ENCODE measurements around the gene RECQL. TPM values are rescaled to one million over a fixed set of nuclear protein-coding genes. Genes with fewer than 3 reads are reported as not detected.
"Not testable (repeated sequence)": the region's sequence is repeated elsewhere in the genome, so short reads cannot be mapped to it uniquely, and the experiment has no call there.

RECQL gene
- total RNA-seq, 1 donor from 2014 or later, result 50.4 TPM

DNA sequence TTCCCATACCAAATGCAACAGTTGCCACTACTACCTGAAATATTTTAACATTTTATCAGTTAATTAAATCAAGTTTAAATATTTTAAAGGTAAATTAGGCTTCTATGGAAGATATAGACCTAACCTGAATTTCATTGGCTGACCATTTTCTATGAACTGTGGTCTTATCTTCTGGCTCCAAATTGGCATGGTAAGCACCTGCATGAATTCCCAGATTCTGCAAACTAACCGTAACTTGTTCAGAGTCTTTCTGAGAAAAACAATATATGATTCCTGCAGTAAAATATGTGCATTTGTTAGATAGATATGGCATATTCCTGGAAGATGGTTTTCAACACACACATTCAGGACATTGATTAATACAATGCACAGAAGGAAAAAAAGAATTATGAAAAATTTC, 25.9 kb downstream of the RECQL start:
- Histone ChIP-seq H3K4me2 (no peak overlapping the region), H2AFZ (replicated peaks) (no peak overlapping the region), H3K4me1 (no peaks in the 10 kb centered on the region), H3K9me3 (ENCODE audit: low read depth) (no peaks in the 10 kb centered on the region), H3K27me3 (no peaks in the 10 kb centered on the region), H3K79me2 (ENCODE audit: low read depth) (no peaks in the 10 kb centered on the region), H3K27ac (no peak overlapping the region), H3F3A (ENCODE audit: low read depth) (no peaks in the 10 kb centered on the region), H3K9ac (no peak overlapping the region), H4K20me1 (ENCODE audit: low read depth) (no peaks in the 10 kb centered on the region), H3K36me3 (peaks cover 6% of the 10 kb centered on the region), H3K4me3 (no peak overlapping the region)
- DNase-seq (ENCODE audit: low spot score), result no peak
- Mint-ChIP-seq H3K4me1 (no peaks in the 10 kb centered on the region), H3K27me3 (ENCODE audit: insufficient read depth, low read depth) (no peaks in the 10 kb centered on the region), H3K27ac (no peak overlapping the region), H3K36me3 (peaks cover 11% of the 10 kb centered on the region), H3K9me3 (no peaks in the 10 kb centered on the region), H3K4me3 (no peak overlapping the region)
- TF ChIP-seq EZH2phosphoT487 (IDR thresholded peaks at IDR 0.05), result no peak
- TF ChIP-seq EZH2 (IDR thresholded peaks at IDR 0.05), result no peak
- TF ChIP-seq, protein P1, sequence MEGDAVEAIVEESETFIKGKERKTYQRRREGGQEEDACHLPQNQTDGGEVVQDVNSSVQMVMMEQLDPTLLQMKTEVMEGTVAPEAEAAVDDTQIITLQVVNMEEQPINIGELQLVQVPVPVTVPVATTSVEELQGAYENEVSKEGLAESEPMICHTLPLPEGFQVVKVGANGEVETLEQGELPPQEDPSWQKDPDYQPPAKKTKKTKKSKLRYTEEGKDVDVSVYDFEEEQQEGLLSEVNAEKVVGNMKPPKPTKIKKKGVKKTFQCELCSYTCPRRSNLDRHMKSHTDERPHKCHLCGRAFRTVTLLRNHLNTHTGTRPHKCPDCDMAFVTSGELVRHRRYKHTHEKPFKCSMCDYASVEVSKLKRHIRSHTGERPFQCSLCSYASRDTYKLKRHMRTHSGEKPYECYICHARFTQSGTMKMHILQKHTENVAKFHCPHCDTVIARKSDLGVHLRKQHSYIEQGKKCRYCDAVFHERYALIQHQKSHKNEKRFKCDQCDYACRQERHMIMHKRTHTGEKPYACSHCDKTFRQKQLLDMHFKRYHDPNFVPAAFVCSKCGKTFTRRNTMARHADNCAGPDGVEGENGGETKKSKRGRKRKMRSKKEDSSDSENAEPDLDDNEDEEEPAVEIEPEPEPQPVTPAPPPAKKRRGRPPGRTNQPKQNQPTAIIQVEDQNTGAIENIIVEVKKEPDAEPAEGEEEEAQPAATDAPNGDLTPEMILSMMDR (IDR thresholded peaks at IDR 0.05), result no peak

DNA sequence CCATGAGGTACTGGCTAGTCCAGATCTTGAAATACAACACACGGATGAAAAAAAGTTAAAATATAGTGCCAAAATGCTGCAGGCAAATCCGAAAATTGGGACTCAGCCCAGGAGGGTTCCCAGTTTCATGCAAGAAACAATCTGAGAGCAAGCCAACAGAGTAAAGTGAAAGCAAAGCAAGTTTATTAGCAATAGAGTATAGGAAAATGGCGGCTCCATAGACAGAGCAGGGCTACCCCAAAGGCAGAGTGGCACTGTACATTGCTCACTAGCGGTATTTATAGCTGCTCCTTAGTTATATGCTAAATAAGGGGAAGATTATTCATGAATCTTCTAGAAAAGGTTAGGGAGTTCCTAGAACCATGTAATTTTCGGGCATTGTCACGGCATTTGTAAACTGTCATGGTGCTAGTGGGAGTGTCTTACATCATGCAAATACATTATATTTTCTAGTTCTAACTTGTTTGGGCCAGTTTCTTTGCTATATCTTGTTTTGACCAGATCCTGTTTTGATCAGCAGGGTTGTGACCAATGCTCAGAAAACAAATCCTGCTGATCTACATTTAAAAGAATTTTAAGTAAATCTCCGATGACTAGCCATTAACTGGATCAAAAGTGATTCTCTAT, 29.1 kb downstream of the RECQL start:
- H3K4me3 Mint-ChIP-seq, result no peak overlapping the region
- Histone ChIP-seq H2AFZ (replicated peaks) (no peak overlapping the region), H3K4me3 (no peak overlapping the region), H3K27ac (no peak overlapping the region), H3K79me2 (ENCODE audit: low read depth) (no peaks in the 10 kb centered on the region), H3K4me1 (no peaks in the 10 kb centered on the region), H3F3A (ENCODE audit: low read depth) (no peaks in the 10 kb centered on the region), H4K20me1 (ENCODE audit: low read depth) (no peaks in the 10 kb centered on the region), H3K4me2 (no peak overlapping the region), H3K9ac (no peak overlapping the region), H3K36me3 (peaks cover 9% of the 10 kb centered on the region), H3K27me3 (no peaks in the 10 kb centered on the region), H3K9me3 (ENCODE audit: low read depth) (no peaks in the 10 kb centered on the region)
- H3K4me1 Mint-ChIP-seq, result no peaks in the 10 kb centered on the region
- H3K27ac Mint-ChIP-seq, result no peak overlapping the region
- TF ChIP-seq EZH2 (IDR thresholded peaks at IDR 0.05), result no peak
- TF ChIP-seq, protein P1 (IDR thresholded peaks at IDR 0.05), result no peak
- no peak for TF ChIP-seq EZH2phosphoT487 (IDR thresholded peaks at IDR 0.05)
- no peaks in the 10 kb centered on the region for H3K27me3 Mint-ChIP-seq (ENCODE audit: insufficient read depth, low read depth)
- no peaks in the 10 kb centered on the region for H3K9me3 Mint-ChIP-seq
- DNase-seq (ENCODE audit: low spot score), result no peak
- peaks cover 18% of the 10 kb centered on the region for H3K36me3 Mint-ChIP-seq

DNA sequence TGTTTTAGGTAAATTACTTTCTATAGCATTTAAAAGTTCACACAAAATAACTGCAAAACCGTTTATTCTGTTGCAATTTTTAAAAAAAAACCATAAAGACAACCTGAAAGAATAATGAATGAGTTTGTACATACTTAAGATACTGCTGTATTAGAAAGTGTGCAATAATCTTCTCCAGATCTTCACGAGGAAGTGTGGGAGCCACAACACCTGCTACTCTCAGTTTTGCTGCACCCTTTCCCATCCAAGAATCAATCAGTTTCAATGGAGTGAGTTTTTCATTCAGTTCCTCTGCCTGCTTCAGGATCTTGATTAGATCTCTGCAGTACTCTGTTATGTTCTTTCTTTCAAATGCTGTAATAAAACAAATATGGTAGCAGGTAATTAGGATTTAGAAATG, 30.1 kb downstream of the RECQL start:
- H3K4me2 ChIP-seq, result no peak overlapping the region
- Mint-ChIP-seq H3K4me1 (no peaks in the 10 kb centered on the region), H3K27ac (no peak overlapping the region), H3K4me3 (no peak overlapping the region), H3K36me3 (peaks cover 18% of the 10 kb centered on the region), H3K27me3 (ENCODE audit: insufficient read depth, low read depth) (no peaks in the 10 kb centered on the region), H3K9me3 (no peaks in the 10 kb centered on the region)
- no peaks in the 10 kb centered on the region for H3F3A ChIP-seq (ENCODE audit: low read depth)
- no peak overlapping the region for H2AFZ ChIP-seq (replicated peaks)
- H3K9ac ChIP-seq, result no peak overlapping the region
- no peak overlapping the region for H3K4me3 ChIP-seq
- H3K27ac ChIP-seq, result no peak overlapping the region
- TF ChIP-seq EZH2 (IDR thresholded peaks at IDR 0.05) (no peak), EZH2phosphoT487 (IDR thresholded peaks at IDR 0.05) (no peak)
- TF ChIP-seq, protein P1 (IDR thresholded peaks at IDR 0.05), result no peak
- H3K9me3 ChIP-seq (ENCODE audit: low read depth), result no peaks in the 10 kb centered on the region
- no peaks in the 10 kb centered on the region for H3K27me3 ChIP-seq
- peaks cover 9% of the 10 kb centered on the region for H3K36me3 ChIP-seq
- DNase-seq (ENCODE audit: low spot score), result no peak
- no peaks in the 10 kb centered on the region for H3K79me2 ChIP-seq (ENCODE audit: low read depth)
- no peaks in the 10 kb centered on the region for H3K4me1 ChIP-seq
- H4K20me1 ChIP-seq (ENCODE audit: low read depth), result no peaks in the 10 kb centered on the region

DNA sequence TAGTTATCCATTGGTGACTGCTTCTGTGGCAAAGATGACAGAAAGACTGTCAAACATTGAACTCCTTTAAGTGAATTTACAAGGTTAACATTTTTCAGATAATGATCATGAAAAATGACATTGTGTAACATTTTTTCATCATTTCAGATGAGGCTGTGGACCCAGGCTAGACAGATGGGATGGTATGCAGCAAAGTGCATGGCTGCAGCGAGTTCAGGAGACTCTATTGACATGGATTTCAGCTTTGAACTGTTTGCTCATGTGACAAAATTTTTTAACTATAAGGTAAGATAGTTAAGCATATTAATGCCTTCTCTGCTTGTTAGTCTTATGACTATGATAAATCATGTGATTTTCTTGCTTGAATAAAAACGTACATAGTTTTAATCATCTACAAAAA, 34.1 kb downstream of the RECQL start:
- H3K4me1 Mint-ChIP-seq, result not testable (repeated sequence)

More for the DNA sequence above, 34.1 kb downstream of the RECQL start:
- H2AFZ ChIP-seq (replicated peaks); DNase-seq (ENCODE audit: low spot score); H3K4me3 Mint-ChIP-seq; H4K20me1 ChIP-seq (ENCODE audit: low read depth); H3K27me3 Mint-ChIP-seq (ENCODE audit: insufficient read depth, low read depth); H3K9me3 Mint-ChIP-seq; H3K27me3 ChIP-seq; H3K4me1 ChIP-seq; H3K27ac Mint-ChIP-seq; H3K4me2 ChIP-seq; H3K4me3 ChIP-seq; H3K9me3 ChIP-seq (ENCODE audit: low read depth); H3F3A ChIP-seq (ENCODE audit: low read depth); H3K36me3 ChIP-seq; H3K79me2 ChIP-seq (ENCODE audit: low read depth); H3K9ac ChIP-seq; H3K27ac ChIP-seq: not testable (repeated sequence)
- peaks cover 19% of the 10 kb centered on the region for H3K36me3 Mint-ChIP-seq

Data from neural progenitor cell (in vitro differentiated cells).